NB4 (cell line): ENCODE data around the gene CRAMP1.

Source experiments
- CTCF ChIP-seq: IDR thresholded peaks from one replicate; pipeline ENCODE4 v1.5.1; 2012; ENCODE audit warnings: low read depth, low read length
- POLR2A ChIP-seq: IDR thresholded peaks from 2 replicates; pipeline ENCODE4 v1.6.1; 2011; ENCODE audit warnings: mild to moderate bottlenecking; ENCODE audit not compliant: insufficient read length; ENCODE audit errors: extremely low read depth

- TF ChIP-seq POLR2A (no peak), CTCF (no peak)
Measured at GRCh38 chr16:1634541-1634940, 22.4 kb downstream of the CRAMP1 start.
